D721Med (cell line): ENCODE results near the gene CAMK2A.

Experiments used
- DNase-seq: peaks from one replicate; pipeline ENCODE4 v3.0.0; 2011; ENCODE audit warnings: low spot score; ENCODE audit not compliant: insufficient read length
- FAIRE-seq: peaks from 2 replicates; lab custom pipeline; 2011; peaks lifted over from hg19 to GRCh38; lab: Jason Lieb, UNC
- TF ChIP-seq, protein P1 (sequence below): IDR thresholded peaks from 2 replicates; pipeline ENCODE4 v1.5.1; 2012; ENCODE audit warnings: mild to moderate bottlenecking, control low read depth; ENCODE audit not compliant: insufficient read depth; ENCODE audit errors: missing control alignments

The CAMK2A gene

GRCh38 chr5:150291388-150292385 is 2.1 kb upstream of the CAMK2A start:
- DNase-seq: no peak
- no peak for FAIRE-seq
- TF ChIP-seq, protein P1, sequence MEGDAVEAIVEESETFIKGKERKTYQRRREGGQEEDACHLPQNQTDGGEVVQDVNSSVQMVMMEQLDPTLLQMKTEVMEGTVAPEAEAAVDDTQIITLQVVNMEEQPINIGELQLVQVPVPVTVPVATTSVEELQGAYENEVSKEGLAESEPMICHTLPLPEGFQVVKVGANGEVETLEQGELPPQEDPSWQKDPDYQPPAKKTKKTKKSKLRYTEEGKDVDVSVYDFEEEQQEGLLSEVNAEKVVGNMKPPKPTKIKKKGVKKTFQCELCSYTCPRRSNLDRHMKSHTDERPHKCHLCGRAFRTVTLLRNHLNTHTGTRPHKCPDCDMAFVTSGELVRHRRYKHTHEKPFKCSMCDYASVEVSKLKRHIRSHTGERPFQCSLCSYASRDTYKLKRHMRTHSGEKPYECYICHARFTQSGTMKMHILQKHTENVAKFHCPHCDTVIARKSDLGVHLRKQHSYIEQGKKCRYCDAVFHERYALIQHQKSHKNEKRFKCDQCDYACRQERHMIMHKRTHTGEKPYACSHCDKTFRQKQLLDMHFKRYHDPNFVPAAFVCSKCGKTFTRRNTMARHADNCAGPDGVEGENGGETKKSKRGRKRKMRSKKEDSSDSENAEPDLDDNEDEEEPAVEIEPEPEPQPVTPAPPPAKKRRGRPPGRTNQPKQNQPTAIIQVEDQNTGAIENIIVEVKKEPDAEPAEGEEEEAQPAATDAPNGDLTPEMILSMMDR: no peak

- FAIRE-seq (no peak), DNase-seq (no peak)
- TF ChIP-seq, protein P1: no peak
Measured at GRCh38 chr5:150288791-150289190, 782 bp downstream of the CAMK2A start.

GRCh38 chr5:150288361-150288760 is 1.2 kb downstream of the CAMK2A start:
- DNase-seq (no peak), FAIRE-seq (no peak)
- TF ChIP-seq, protein P1: no peak

- TF ChIP-seq, protein P1: peak; percentile 7
Measured at GRCh38 chr5:150286820-150287219, 2.8 kb downstream of the CAMK2A start.

DNA sequence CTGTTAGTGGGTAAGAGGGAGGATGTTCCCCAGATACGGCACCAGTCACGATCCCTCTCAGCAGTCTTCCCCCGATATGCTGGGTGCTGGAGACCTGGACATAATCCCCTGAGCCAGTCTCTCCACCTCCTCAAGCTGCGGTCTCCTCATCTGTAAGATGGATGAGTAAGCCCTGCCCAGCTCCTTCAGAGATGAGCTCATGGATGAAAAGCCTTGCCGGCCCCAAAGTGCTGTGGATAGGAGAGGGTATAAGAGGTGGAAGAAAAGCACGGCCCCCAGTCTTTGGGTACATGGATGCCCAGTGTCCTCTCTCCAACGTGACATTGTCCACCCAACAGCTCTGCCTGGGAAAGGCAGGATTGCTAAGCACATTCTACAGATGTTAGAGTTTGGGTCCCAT is 4.5 kb downstream of the CAMK2A start:
- FAIRE-seq (no peak), DNase-seq (no peak)
- TF ChIP-seq, protein P1: no peak

More at GRCh38 chr5:150286820-150287219, 2.8 kb downstream of the CAMK2A start:
- DNase-seq (no peak), FAIRE-seq (no peak)

- no peak for DNase-seq
- TF ChIP-seq, protein P1: no peak
- FAIRE-seq: no peak
Measured at GRCh38 chr5:150284311-150284710, 5.3 kb downstream of the CAMK2A start.

GRCh38 chr5:150283904-150284303 is 5.7 kb downstream of the CAMK2A start:
- TF ChIP-seq, protein P1: no peak
- no peak for DNase-seq
- FAIRE-seq: no peak
